ENCODE measurements around the gene FSTL4. TPM values are rescaled to one million over a fixed set of nuclear protein-coding genes. Genes with fewer than 3 reads are reported as not detected.

The FSTL4 gene
- total RNA-seq, 2 donors from 2014 or later = 4.5 to 10.1 TPM

DNA sequence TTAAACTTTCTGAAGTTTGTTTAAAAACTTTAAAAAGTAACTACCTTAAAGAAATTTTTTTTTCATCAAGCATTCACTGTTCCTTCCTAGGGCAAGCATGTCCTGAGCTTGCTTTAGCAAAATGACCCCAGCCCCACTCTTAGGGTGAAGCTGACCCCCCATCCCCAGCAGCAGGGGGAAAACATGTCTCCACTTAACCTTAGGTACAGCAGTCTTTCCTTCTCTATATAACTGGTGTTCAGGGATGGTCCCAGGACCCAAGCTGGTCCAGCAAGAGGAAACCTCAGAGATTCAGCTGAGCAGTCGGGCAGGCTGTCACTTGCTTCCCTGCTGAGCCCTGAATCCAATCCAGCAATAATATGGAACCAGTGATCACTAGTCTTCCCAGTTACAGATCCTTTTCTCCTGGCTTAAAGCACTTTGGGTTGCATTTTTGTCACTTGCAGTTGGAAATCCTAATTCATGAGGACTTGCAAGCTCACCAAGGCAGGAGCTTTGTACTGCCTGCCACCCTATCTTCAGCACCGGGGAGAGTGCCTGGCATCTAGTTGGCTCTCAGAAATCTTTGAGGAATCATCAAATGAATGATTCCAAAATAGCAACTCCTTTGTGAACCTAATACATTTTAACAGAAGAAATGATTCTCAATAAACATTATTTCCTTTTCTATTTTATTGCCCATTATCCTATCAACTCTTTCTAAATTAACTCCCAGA, 91.2 kb downstream of the FSTL4 start:
- H3K4me3 ChIP-seq = no peak overlapping the region
- H3K36me3 ChIP-seq = no peaks in the 10 kb centered on the region
- no peak for DNase-seq (ENCODE audit: low spot score)
- no peaks in the 10 kb centered on the region for H3K4me1 ChIP-seq (replicated peaks)
- no peaks in the 10 kb centered on the region for H3K27me3 ChIP-seq (replicated peaks; ENCODE audit: insufficient read depth)
- intact Hi-C loops (cut with DNase I) = no loop called here
- no peak for TF ChIP-seq CTCF (IDR thresholded peaks at IDR 0.05)
- no peak for TF ChIP-seq POLR2A (IDR thresholded peaks at IDR 0.05)
- no peak for TF ChIP-seq POLR2AphosphoS5 (IDR thresholded peaks at IDR 0.05)
- 21% methylated on average over 2 of the region's 2 CpGs for WGBS
- no peaks in the 10 kb centered on the region for H3K9me3 ChIP-seq
- H3K27ac ChIP-seq = no peak overlapping the region

GRCh38 chr5:133520062-133520461, 92.3 kb downstream of the FSTL4 start:
- no peaks in the 10 kb centered on the region for H3K4me1 ChIP-seq (replicated peaks)
- intact Hi-C loops (cut with DNase I) = no loop called here
- no peaks in the 10 kb centered on the region for H3K27me3 ChIP-seq (replicated peaks; ENCODE audit: insufficient read depth)
- no peak overlapping the region for H3K27ac ChIP-seq
- H3K9me3 ChIP-seq = no peaks in the 10 kb centered on the region
- no peaks in the 10 kb centered on the region for H3K36me3 ChIP-seq
- WGBS = 70% methylated on average over 4 of the region's 4 CpGs
- no peak for DNase-seq (ENCODE audit: low spot score)
- TF ChIP-seq CTCF (IDR thresholded peaks at IDR 0.05) = no peak
- no peak for TF ChIP-seq POLR2A (IDR thresholded peaks at IDR 0.05)
- no peak for TF ChIP-seq POLR2AphosphoS5 (IDR thresholded peaks at IDR 0.05)
- H3K4me3 ChIP-seq = no peak overlapping the region

GRCh38 chr5:133519191-133519590, 93.2 kb downstream of the FSTL4 start:
- Histone ChIP-seq H3K4me3 (no peak overlapping the region), H3K9me3 (no peaks in the 10 kb centered on the region), H3K4me1 (replicated peaks) (no peaks in the 10 kb centered on the region), H3K36me3 (no peaks in the 10 kb centered on the region), H3K27me3 (replicated peaks; ENCODE audit: insufficient read depth) (no peaks in the 10 kb centered on the region), H3K27ac (no peak overlapping the region)
- 89% methylated on average over 8 of the region's 8 CpGs for WGBS
- no peak for DNase-seq (ENCODE audit: low spot score)
- intact Hi-C loops (cut with DNase I) = no loop called here
- TF ChIP-seq POLR2AphosphoS5 (IDR thresholded peaks at IDR 0.05) (no peak), CTCF (IDR thresholded peaks at IDR 0.05) (no peak)

- 23% methylated on average over 1 of the region's 1 CpG for WGBS
Measured at GRCh38 chr5:133514456-133514855, 97.9 kb downstream of the FSTL4 start.

More at GRCh38 chr5:133514456-133514855, 97.9 kb downstream of the FSTL4 start:
- Histone ChIP-seq H3K4me1 (replicated peaks) (no peaks in the 10 kb centered on the region), H3K36me3 (no peaks in the 10 kb centered on the region), H3K27ac (no peak overlapping the region), H3K4me3 (no peak overlapping the region), H3K9me3 (no peaks in the 10 kb centered on the region), H3K27me3 (replicated peaks; ENCODE audit: insufficient read depth) (no peaks in the 10 kb centered on the region)
- intact Hi-C loops (cut with DNase I) = no loop called here
- DNase-seq (ENCODE audit: low spot score) = no peak
- no peak for TF ChIP-seq CTCF (IDR thresholded peaks at IDR 0.05)
- TF ChIP-seq POLR2AphosphoS5 (IDR thresholded peaks at IDR 0.05) = no peak
- no peak for TF ChIP-seq POLR2A (IDR thresholded peaks at IDR 0.05)

All from prostate gland (tissue), 2 donors.